BJ (cell line): ENCODE results near the gene SBK2. TPM values are rescaled to one million over a fixed set of nuclear protein-coding genes. Genes with fewer than 3 reads are reported as not detected.
A peak's percentile ranks its signal among the peaks of the same experiment; 100 is the strongest.

Source experiments
- CTCF ChIA-PET: fragments of 350-600 bp; formaldehyde crosslinking; extraction: SDS; loops from one replicate; lab custom pipeline; 2021; ENCODE audit warnings: antibody characterized with exemption, inconsistent platforms; lab: Yijun Ruan, JAX
- POLR2A ChIA-PET: fragments of 300-600 bp; sonication (Branson Sonifier 250); formaldehyde crosslinking; extraction: SDS; loops from one replicate; lab custom pipeline; 2021; ENCODE audit warnings: antibody characterized with exemption; lab: Charles Lee
- DNase-seq: peaks from one replicate; pipeline ENCODE4 v3.0.0-alpha.2; 2011; ENCODE audit warnings: low read depth
- H3K27me3 ChIP-seq: 2 replicates; pipeline ENCODE4 v1.6.0; 2011; ENCODE audit warnings: low read length; ENCODE audit not compliant: control insufficient read depth, insufficient read depth
- H3K36me3 ChIP-seq: 2 replicates; pipeline ENCODE4 v1.5.1; 2011; ENCODE audit warnings: low read length; ENCODE audit not compliant: control insufficient read depth, insufficient read depth
- H3K4me3 ChIP-seq: 2 replicates; pipeline ENCODE4 v1.5.1; 2011; ENCODE audit warnings: low read depth, mild to moderate bottlenecking, control low read depth, low read length
- polyA plus RNA-seq: library from polyadenylated mRNA; depleted of rRNA; stranded (reverse); fragments of >200 nt; gene quantifications from 2 replicates; pipeline ENCODE4 v1.2.3, GENCODE V29; 2011
- TF ChIP-seq, protein P1 (sequence below): IDR thresholded peaks from 2 replicates; pipeline ENCODE4 v1.5.1; 2011; ENCODE audit warnings: low read depth, mild to moderate bottlenecking, control low read depth, inconsistent platforms, low read length, moderate library complexity; ENCODE audit not compliant: insufficient read depth

SBK2 gene
- polyA plus RNA-seq, 1 experiment: not detected

DNA sequence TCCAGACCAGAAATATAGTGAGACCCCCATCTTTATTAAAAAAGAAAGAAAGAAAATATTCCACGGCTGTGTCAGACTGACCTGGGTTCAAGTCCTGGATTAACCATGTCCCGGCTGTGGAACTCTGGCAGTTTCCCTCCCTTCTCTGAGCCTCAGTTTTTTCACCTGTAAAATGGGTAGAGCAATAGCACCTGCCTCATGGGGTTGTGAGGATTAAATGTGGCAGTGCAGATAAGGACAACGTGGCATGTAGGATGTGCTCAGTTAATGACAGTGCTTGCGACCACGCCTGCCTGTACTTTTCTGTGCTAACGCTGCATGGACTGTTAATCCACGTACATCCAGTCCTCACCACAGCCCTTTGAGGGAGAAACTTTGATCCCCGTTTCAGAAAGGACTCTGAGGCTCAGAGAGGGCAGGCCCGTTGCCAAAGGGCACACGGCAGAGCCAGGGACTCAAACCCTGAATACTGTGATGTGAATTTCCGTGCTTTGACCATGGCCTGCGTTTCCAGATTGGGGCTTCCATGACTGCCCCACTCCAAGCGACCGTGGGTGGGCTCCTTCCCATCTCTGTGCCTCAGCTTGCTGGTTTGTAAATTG lies 16.1 kb downstream of the SBK2 start:
- Histone ChIP-seq H3K27me3 (no peaks in the 10 kb centered on the region), H3K36me3 (peaks cover 3% of the 10 kb centered on the region; the same call in 1 of the 2 replicates), H3K4me3 (no peak overlapping the region)
- POLR2A ChIA-PET: no interaction called here
- CTCF ChIA-PET: interaction anchor here (1.2 kb wide), 1 partner anchor 85 kb away, joined by 7 read pairs; the partner anchor contains the start of gene ZNF865
- DNase-seq: no peak
- TF ChIP-seq, protein P1, sequence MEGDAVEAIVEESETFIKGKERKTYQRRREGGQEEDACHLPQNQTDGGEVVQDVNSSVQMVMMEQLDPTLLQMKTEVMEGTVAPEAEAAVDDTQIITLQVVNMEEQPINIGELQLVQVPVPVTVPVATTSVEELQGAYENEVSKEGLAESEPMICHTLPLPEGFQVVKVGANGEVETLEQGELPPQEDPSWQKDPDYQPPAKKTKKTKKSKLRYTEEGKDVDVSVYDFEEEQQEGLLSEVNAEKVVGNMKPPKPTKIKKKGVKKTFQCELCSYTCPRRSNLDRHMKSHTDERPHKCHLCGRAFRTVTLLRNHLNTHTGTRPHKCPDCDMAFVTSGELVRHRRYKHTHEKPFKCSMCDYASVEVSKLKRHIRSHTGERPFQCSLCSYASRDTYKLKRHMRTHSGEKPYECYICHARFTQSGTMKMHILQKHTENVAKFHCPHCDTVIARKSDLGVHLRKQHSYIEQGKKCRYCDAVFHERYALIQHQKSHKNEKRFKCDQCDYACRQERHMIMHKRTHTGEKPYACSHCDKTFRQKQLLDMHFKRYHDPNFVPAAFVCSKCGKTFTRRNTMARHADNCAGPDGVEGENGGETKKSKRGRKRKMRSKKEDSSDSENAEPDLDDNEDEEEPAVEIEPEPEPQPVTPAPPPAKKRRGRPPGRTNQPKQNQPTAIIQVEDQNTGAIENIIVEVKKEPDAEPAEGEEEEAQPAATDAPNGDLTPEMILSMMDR: no peak

DNA sequence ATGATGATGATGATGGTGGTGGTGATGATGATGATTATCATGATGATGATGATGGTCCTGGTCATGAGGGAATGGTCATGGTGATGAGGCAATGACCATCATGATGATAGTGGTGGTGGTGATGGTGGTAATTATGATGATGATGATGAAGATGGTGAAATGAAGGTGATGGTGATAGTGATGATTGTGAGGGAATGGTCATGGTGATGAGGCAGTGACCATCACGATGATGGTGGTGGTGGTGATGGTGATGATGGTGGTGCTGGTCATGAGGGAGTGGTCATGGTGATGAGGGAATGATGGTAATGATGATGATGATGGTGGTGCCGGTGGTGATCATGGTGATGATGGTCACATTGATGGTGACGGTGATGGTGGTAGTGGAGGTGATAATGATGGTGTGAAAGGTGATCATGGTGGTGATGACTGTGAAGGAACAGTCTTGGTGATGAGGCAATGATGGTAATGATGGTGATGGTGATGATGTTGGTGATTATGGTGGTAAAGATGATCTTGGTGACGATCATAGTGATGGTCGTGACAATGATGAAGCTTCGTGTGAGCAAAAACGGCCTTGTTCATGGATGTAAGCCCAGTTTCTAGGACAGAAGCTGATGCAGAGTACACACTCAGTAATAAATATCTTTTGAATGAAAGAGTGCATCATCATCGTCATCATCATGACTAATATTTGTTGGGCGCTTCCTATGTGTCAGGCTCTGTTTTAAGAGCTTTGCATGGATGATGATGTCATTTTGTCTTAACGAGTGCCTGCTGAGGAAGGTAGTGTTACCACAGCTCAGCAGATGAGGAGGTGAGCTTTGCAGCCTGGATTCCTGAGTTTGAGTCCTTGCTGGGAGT lies 17.3 kb downstream of the SBK2 start:
- ChIA-PET POLR2A (no interaction called here), CTCF (interaction anchor here (0.7 to 1.2 kb wide), 4 partner anchors 15 to 113 kb away, joined by 3 to 7 read pairs (median 4); partner anchors contain the start of gene ZNF865)
- Histone ChIP-seq H3K36me3 (peaks cover 6% of the 10 kb centered on the region), H3K27me3 (no peaks in the 10 kb centered on the region), H3K4me3 (no peak overlapping the region)
- TF ChIP-seq, protein P1: no peak
- DNase-seq: peak; percentile 73

DNA sequence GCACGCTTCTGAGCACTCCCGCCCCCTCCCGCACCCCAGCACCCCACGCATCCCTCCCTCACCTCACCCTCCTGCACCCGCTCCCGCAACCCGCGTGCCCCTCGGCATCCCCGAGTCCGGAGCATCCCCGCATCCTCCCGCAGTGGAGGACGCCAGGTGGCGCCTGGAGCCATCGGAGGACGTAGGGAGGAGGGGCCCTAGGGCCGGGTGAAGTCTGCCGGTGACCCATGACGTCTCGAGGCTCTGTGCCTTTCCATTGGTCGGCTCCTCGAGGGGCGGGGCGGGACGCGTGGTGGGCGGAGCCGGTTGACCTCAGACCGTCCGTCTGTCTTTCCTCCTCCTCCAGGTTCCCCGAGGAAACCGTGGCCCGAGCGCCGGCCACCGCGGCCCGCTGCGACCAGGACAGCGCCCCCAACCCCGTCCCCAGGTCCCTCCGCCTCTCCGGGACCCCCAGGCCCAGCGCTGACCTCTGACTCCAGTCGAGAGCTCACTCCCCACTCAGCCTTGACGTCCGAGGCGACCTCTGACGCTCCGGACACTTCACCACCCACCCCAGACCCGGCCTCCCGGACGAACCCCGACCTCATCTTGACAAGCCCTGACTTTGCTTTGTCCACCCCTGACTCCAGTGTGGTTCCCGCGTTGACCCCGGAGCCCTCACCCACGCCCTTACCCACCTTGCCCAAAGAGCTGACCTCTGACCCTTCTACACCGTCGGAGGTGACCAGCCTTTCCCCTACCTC lies 19.9 kb downstream of the SBK2 start:
- POLR2A ChIA-PET: no interaction called here
- DNase-seq: no peak
- no peaks in the 10 kb centered on the region for H3K27me3 ChIP-seq
- H3K36me3 ChIP-seq: peaks cover 13% of the 10 kb centered on the region
- CTCF ChIA-PET: interaction anchor here (0.7 to 9.4 kb wide), 9 partner anchors 9 to 114 kb away, joined by 3 to 58 read pairs (median 6); partner anchors contain the start of gene ZNF865
- TF ChIP-seq, protein P1: peak; percentile 98
- peak overlapping the region; percentile 34 for H3K4me3 ChIP-seq

DNA sequence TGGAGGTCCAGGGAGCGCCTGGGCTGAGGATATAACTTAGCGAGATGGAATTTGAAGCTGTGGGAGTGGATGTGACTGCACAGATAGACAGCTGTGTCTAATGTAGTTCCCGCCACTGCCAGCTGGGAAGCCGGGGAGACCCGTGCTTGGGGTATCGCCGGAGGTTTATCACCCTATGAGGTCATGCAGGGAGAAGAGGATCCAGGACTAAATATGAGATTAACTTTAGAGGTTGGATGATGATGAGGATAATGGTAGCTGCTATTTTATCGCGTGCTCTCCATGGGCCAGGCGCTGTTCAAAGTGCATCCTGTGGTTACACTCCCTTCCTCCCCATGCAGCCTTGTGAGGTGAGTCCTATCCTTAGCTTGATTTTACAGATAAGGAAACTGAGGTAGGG lies 28.8 kb downstream of the SBK2 start:
- no peaks in the 10 kb centered on the region for H3K27me3 ChIP-seq
- POLR2A ChIA-PET: no interaction called here
- no peak for DNase-seq
- no peak overlapping the region for H3K4me3 ChIP-seq
- CTCF ChIA-PET: interaction anchor here (0.7 to 3.0 kb wide), 4 partner anchors 8 to 125 kb away, joined by 3 to 23 read pairs (median 6); no protein-coding TSS in a partner anchor
- peaks cover 14% of the 10 kb centered on the region for H3K36me3 ChIP-seq
- TF ChIP-seq, protein P1: no peak
